PC-3 (cell line): ENCODE data around the gene SEZ6L2. TPM values are rescaled to one million over a fixed set of nuclear protein-coding genes. Genes with fewer than 3 reads are reported as not detected.

Experiments
- ATAC-seq: fragments of 200-7000 bp; cut with Tn5 transposase; 2 replicates; pipeline ENCODE4 v1.9.1; 2020; ENCODE audit warnings: mild to moderate bottlenecking, moderate library complexity
- BruUV-seq: library from RNA; stranded (reverse); fragments of 400-500 nt; replicated peaks from 2 replicates; lab custom pipeline; 2021; lab: Mats Ljungman, UMichigan
- CTCF ChIA-PET: fragments of 300-600 bp; sonication (Branson Sonifier 250); formaldehyde crosslinking; loops from one replicate; lab custom pipeline; 2022; ENCODE audit warnings: antibody characterized with exemption; lab: Charles Lee
- POLR2A ChIA-PET: fragments of 300-600 bp; sonication (Branson Sonifier 250); formaldehyde crosslinking; loops from one replicate; lab custom pipeline; 2022; ENCODE audit warnings: antibody characterized with exemption; ENCODE audit not compliant: unreplicated experiment; lab: Charles Lee
- DNase-seq: peaks from one replicate; pipeline ENCODE4 v3.0.0-alpha.2; 2015
- H2AFZ ChIP-seq: fragments of 300-600 bp; sonication (generic); 2 replicates; pipeline ENCODE4 v1.6.0; 2016; ENCODE audit warnings: antibody characterized with exemption, low read length
- H3F3A ChIP-seq: fragments of 300-600 bp; sonication (generic); one replicate; pipeline ENCODE4 v1.6.0; 2017; ENCODE audit warnings: antibody characterized with exemption, low read length, control low read depth, mild to moderate bottlenecking; ENCODE audit not compliant: unreplicated experiment
- H3K27ac ChIP-seq: fragments of 300-600 bp; sonication (generic); 2 replicates; pipeline ENCODE4 v1.5.1; 2016; ENCODE audit warnings: mild to moderate bottlenecking, low read length
- H3K27me3 ChIP-seq: fragments of 300-600 bp; sonication (generic); 2 replicates; pipeline ENCODE4 v1.6.1; 2016; ENCODE audit warnings: low read length, mixed read lengths
- H3K36me3 ChIP-seq: fragments of 300-600 bp; sonication (generic); 2 replicates; pipeline ENCODE4 v1.6.1; 2016; ENCODE audit warnings: low read depth, mixed run types, low read length, mixed read lengths
- H3K4me1 ChIP-seq: fragments of 300-600 bp; sonication (generic); 2 replicates; pipeline ENCODE4 v1.5.1; 2016; ENCODE audit warnings: low read length; ENCODE audit not compliant: insufficient read depth
- H3K4me2 ChIP-seq: fragments of 300-600 bp; sonication (generic); 2 replicates; pipeline ENCODE4 v1.6.0; 2016; ENCODE audit warnings: low read length
- H3K4me3 ChIP-seq: fragments of 300-600 bp; sonication (generic); 2 replicates; pipeline ENCODE4 v1.5.1; 2016; ENCODE audit warnings: mild to moderate bottlenecking, low read length, mixed read lengths
- H3K79me2 ChIP-seq: fragments of 300-600 bp; sonication (generic); 2 replicates; pipeline ENCODE4 v1.6.1; 2017; ENCODE audit warnings: low read length, mixed read lengths
- H3K9ac ChIP-seq: fragments of 300-600 bp; sonication (generic); 2 replicates; pipeline ENCODE4 v1.6.0; 2016; ENCODE audit warnings: mild to moderate bottlenecking, low read length
- H3K9me2 ChIP-seq: fragments of 300-600 bp; sonication (generic); replicated peaks from 2 replicates; pipeline ENCODE4 v1.6.1; 2016; ENCODE audit warnings: mixed run types, low read length, mixed read lengths
- H3K9me3 ChIP-seq: fragments of 300-600 bp; sonication (generic); 2 replicates; pipeline ENCODE4 v1.6.1; 2016; ENCODE audit warnings: low read length, mixed read lengths
- H4K20me1 ChIP-seq: fragments of 300-600 bp; sonication (generic); 2 replicates; pipeline ENCODE4 v1.6.1; 2016; ENCODE audit warnings: low read length, mixed read lengths
- EZH2 ChIP-seq: fragments of 300-600 bp; sonication (generic); IDR thresholded peaks from one replicate; pipeline ENCODE4 v1.6.1; 2017; ENCODE audit warnings: antibody characterized with exemption, mild to moderate bottlenecking, low read length; ENCODE audit not compliant: unreplicated experiment
- EZH2phosphoT487 ChIP-seq: fragments of 300-600 bp; sonication (generic); IDR thresholded peaks from 2 replicates; pipeline ENCODE4 v1.6.1; 2018; ENCODE audit warnings: mild to moderate bottlenecking, antibody characterized with exemption, low read length, borderline replicate concordance
- intact Hi-C: fragments of 100-400 bp; cut with micrococcal nuclease; formaldehyde crosslinking; loops from 2 replicates; pipeline ENCODE4 v1.9.0; 2023
- total RNA-seq: library from RNA; depleted of rRNA; stranded (reverse); fragments of >200 nt; gene quantifications from 2 replicates; pipeline ENCODE4 v1.2.3, GENCODE V29; 2014
- TF ChIP-seq, protein P1 (sequence below): fragments of 300-600 bp; sonication (generic); conservative IDR thresholded peaks from 2 replicates; pipeline ENCODE4 v1.5.1; 2017; ENCODE audit warnings: antibody characterized with exemption, low read depth, mild to moderate bottlenecking, low read length

Gene SEZ6L2
- total RNA-seq, 1 experiment from 2014 or later: 25.3 TPM

DNA sequence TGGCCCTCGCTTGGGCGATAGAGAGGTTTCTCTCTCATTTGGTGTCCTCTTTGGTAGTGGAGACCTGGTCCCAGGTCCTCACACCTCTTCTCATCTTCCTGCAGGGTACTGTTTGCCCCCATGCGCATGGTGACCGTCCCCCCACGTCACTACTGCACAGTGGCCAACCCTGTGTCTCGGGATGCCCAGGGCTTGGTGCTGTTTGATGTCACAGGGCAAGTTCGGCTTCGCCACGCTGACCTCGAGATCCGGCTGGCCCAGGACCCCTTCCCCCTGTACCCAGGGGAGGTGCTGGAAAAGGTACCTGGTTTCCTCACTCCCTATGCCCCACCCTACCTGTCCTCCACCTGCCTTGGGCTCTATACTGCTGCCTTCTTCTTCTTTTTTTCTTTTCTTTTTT lies 68.6 kb downstream of the SEZ6L2 start:
- no TSS peak for BruUV-seq
- peaks cover 10% of the 10 kb centered on the region for H3K4me1 ChIP-seq
- TF ChIP-seq EZH2: no peak
- TF ChIP-seq, protein P1, sequence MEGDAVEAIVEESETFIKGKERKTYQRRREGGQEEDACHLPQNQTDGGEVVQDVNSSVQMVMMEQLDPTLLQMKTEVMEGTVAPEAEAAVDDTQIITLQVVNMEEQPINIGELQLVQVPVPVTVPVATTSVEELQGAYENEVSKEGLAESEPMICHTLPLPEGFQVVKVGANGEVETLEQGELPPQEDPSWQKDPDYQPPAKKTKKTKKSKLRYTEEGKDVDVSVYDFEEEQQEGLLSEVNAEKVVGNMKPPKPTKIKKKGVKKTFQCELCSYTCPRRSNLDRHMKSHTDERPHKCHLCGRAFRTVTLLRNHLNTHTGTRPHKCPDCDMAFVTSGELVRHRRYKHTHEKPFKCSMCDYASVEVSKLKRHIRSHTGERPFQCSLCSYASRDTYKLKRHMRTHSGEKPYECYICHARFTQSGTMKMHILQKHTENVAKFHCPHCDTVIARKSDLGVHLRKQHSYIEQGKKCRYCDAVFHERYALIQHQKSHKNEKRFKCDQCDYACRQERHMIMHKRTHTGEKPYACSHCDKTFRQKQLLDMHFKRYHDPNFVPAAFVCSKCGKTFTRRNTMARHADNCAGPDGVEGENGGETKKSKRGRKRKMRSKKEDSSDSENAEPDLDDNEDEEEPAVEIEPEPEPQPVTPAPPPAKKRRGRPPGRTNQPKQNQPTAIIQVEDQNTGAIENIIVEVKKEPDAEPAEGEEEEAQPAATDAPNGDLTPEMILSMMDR: no peak
- TF ChIP-seq EZH2phosphoT487: no peak
- no peak overlapping the region for H2AFZ ChIP-seq
- no peaks in the 10 kb centered on the region for H3K27me3 ChIP-seq
- H3K9ac ChIP-seq: no peak overlapping the region
- no peaks in the 10 kb centered on the region for H3K36me3 ChIP-seq
- ATAC-seq (no peak), DNase-seq (no peak)
- H3K9me2 ChIP-seq: no peaks in the 10 kb centered on the region
- intact Hi-C loops: no loop called here
- ChIA-PET POLR2A (no interaction called here), CTCF (no interaction called here)
- H3K4me2 ChIP-seq: no peak overlapping the region
- no peaks in the 10 kb centered on the region for H3K79me2 ChIP-seq
- no peaks in the 10 kb centered on the region for H3K9me3 ChIP-seq
- no peak overlapping the region for H3K4me3 ChIP-seq
- no peaks in the 10 kb centered on the region for H3F3A ChIP-seq
- no peak overlapping the region for H3K27ac ChIP-seq
- no peaks in the 10 kb centered on the region for H4K20me1 ChIP-seq

DNA sequence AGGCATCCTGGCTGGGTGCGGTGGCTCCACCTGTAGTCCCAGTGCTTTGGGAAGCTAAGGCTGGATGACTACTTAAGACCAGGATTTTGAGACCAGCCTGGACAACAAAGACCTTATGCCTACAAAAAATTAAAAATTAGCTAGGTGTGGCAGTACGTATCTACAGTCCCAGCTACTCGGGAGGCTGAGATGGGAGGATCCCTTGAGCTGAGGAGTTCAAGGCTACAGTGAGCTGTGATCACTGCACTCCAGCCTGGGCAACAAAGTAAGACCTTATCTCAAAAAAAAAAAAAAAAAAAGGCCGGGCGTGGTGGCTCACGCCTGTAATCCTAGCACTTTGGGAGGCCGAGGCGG lies 73.0 kb downstream of the SEZ6L2 start:
- H3K36me3 ChIP-seq: no peaks in the 10 kb centered on the region
- H3K9ac ChIP-seq: no peak overlapping the region
- no peaks in the 10 kb centered on the region for H4K20me1 ChIP-seq
- no peaks in the 10 kb centered on the region for H3F3A ChIP-seq
- ChIA-PET CTCF (no interaction called here), POLR2A (interaction anchor here (0.7 kb wide), 1 partner anchor 22 kb away, joined by 14 read pairs; no protein-coding TSS in a partner anchor)
- no peak overlapping the region for H3K4me2 ChIP-seq
- no peaks in the 10 kb centered on the region for H3K9me2 ChIP-seq
- peaks cover 42% of the 10 kb centered on the region for H3K4me1 ChIP-seq
- peaks cover 6% of the 10 kb centered on the region for H3K79me2 ChIP-seq
- no peaks in the 10 kb centered on the region for H3K9me3 ChIP-seq
- TF ChIP-seq, protein P1: no peak
- TF ChIP-seq EZH2 (no peak), EZH2phosphoT487 (no peak)
- no peak overlapping the region for H2AFZ ChIP-seq
- H3K27me3 ChIP-seq: no peaks in the 10 kb centered on the region
- no peak overlapping the region for H3K4me3 ChIP-seq
- BruUV-seq: no TSS peak
- DNase-seq: no peak
- intact Hi-C loops: no loop called here
- no peak for ATAC-seq
- peak overlapping the region; percentile 94 for H3K27ac ChIP-seq

DNA sequence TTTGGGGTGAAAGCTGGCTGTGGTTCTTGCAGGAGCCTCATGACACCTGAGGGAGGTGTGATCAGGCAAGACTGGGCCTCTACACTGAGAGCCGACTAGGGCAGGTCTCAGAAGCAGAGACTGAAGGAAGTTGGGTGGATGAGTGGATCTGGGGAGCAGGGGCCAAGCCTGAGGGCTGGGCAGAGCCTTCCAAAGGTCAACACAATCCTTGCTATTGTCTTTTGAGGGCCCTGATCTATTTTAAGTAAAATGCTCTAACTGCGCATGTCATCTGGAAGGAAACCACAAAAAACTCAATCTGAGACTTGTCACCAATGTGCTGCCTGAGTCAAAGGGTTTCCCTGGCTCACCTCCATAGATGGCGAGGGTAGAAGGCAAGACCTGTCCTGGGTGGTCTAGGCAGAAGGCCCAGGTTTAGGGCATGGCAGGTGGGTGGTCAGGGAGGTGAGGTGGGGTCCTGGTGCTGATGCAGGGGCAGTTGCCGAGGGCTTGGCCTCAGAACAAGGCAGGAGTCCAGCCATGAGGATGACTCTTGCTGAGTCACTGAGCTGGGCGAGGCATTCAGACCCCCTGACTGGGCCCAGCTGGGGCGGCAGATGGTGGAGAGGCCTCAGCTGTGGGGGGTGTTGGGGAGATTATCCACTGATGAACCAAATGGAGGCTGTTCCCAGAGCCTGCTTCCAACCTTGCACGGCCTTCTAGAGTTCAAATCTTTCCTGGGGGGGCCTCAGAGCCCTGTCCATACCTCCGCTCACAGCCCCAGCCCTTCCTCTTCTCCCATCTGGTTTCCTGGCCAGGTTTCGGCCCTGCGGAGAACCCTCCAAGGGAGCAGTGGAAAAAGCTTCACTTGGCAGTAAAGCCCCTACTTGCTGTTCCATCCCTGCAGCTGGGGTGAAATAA lies 74.0 kb downstream of the SEZ6L2 start:
- Histone ChIP-seq H4K20me1 (no peaks in the 10 kb centered on the region), H3K27ac (peak overlapping the region; percentile 94), H3K79me2 (peaks cover 13% of the 10 kb centered on the region), H3K4me3 (peak overlapping the region; percentile 34; the same call in 1 of the 2 replicates), H3K4me1 (peaks cover 52% of the 10 kb centered on the region), H3K4me2 (peak overlapping the region; percentile 69), H2AFZ (peak overlapping the region; percentile 51; the same call in 1 of the 2 replicates), H3K36me3 (no peaks in the 10 kb centered on the region), H3K9ac (peak overlapping the region; percentile 71), H3K9me2 (no peaks in the 10 kb centered on the region), H3F3A (no peaks in the 10 kb centered on the region), H3K9me3 (no peaks in the 10 kb centered on the region), H3K27me3 (no peaks in the 10 kb centered on the region)
- ChIA-PET CTCF (no interaction called here), POLR2A (no interaction called here)
- intact Hi-C loops: no loop called here
- peak; percentile 70 for DNase-seq
- no TSS peak for BruUV-seq
- peak; percentile 37 for ATAC-seq
- TF ChIP-seq EZH2 (no peak), EZH2phosphoT487 (no peak)
- TF ChIP-seq, protein P1: no peak
